ENCODE results near the gene USP5.

DNA sequence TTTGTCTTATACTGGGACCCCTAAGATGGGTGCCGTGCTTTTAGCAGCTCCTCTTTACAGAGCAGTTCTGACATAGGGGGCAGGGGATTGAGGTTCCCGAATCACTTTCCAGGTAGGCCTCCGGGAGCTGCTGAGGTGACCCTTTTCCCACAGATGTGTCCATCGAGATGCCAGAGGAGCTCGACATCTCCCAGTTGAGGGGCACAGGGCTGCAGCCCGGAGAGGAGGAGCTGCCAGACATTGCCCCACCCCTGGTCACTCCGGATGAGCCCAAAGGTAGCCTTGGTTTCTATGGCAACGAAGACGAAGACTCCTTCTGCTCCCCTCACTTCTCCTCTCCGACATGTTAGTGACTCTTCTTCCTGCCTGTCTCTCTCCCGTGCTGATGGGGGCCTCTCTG is 11.1 kb downstream of the USP5 start:
- TF ChIP-seq, protein P1, sequence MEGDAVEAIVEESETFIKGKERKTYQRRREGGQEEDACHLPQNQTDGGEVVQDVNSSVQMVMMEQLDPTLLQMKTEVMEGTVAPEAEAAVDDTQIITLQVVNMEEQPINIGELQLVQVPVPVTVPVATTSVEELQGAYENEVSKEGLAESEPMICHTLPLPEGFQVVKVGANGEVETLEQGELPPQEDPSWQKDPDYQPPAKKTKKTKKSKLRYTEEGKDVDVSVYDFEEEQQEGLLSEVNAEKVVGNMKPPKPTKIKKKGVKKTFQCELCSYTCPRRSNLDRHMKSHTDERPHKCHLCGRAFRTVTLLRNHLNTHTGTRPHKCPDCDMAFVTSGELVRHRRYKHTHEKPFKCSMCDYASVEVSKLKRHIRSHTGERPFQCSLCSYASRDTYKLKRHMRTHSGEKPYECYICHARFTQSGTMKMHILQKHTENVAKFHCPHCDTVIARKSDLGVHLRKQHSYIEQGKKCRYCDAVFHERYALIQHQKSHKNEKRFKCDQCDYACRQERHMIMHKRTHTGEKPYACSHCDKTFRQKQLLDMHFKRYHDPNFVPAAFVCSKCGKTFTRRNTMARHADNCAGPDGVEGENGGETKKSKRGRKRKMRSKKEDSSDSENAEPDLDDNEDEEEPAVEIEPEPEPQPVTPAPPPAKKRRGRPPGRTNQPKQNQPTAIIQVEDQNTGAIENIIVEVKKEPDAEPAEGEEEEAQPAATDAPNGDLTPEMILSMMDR (conservative IDR thresholded peaks at IDR 0.05), result no peak
- no peak for TF ChIP-seq EZH2 (IDR thresholded peaks at IDR 0.05; ENCODE audit: low read depth)
